ENCODE measurements around the gene KIF16B. TPM values are rescaled to one million over a fixed set of nuclear protein-coding genes. Genes with fewer than 3 reads are reported as not detected.

KIF16B gene
- total and polyA plus RNA-seq, 2 donors (not counting 3 experiments of a cell fraction or from before 2014, with no cell fraction given) = 2.9 to 8.8 TPM

DNA sequence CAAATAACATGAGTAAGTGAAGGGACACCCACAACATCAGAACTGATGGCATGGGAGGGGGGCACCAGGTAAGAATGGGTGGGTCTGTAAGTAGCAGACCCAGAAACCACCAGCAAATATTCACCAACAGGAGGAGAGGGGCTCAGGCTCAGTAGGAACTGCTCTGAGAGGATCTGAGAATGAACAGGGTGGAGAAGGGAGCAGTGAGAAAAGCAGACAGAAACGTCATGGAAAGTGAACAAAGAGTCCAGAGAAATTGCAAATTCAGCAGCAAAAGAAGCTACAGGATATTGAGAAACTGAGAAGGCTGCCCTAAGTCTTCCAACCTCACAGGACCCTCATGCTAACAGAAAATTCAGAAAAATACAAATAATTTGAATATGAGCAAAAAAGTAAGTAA lies 121.3 kb downstream of the KIF16B start:
- CTCF ChIA-PET = no interaction called here

More for the DNA sequence above, 121.3 kb downstream of the KIF16B start:
- Histone ChIP-seq H3K4me1 (ENCODE audit: control insufficient read depth, extremely low read depth, insufficient read depth, low read length) (no peaks in the 10 kb centered on the region), H3K9ac (replicated peaks; ENCODE audit: extremely low read depth, insufficient read depth, low read length) (no peak overlapping the region), H3K9me3 (replicated peaks; ENCODE audit: control insufficient read depth, insufficient read depth, low read length) (no peaks in the 10 kb centered on the region), H3K4me2 (ENCODE audit: insufficient read depth, low read length) (no peak overlapping the region), H2AFZ (ENCODE audit: low read depth, low read length) (no peak overlapping the region), H3K79me2 (ENCODE audit: control insufficient read depth, insufficient read depth, low read length) (no peaks in the 10 kb centered on the region), H3K36me3 (ENCODE audit: control insufficient read depth in 2 of 2, extremely low read depth in 1 of 2, insufficient read depth in 2 of 2, low read length in 2 of 2) (no peaks in the 10 kb centered on the region), H3K4me3 (replicated peaks in 1 of 3; ENCODE audit: insufficient read depth in 1 of 3, low read depth in 1 of 3, low read length in 3 of 3) (no peak overlapping the region), H3K27me3 (ENCODE audit: control insufficient read depth in 2 of 2, insufficient read depth in 2 of 2, low read length in 2 of 2) (no peaks in the 10 kb centered on the region), H3K9me1 (replicated peaks; ENCODE audit: control insufficient read depth, extremely low read depth, insufficient read depth, low read length) (no peaks in the 10 kb centered on the region), H4K20me1 (replicated peaks; ENCODE audit: control insufficient read depth, extremely low read depth, insufficient read depth, low read length) (no peaks in the 10 kb centered on the region), H3K27ac (ENCODE audit: insufficient read depth, low read depth, low read length) (no peak overlapping the region)
- intact Hi-C loops (cut with micrococcal nuclease) (loop anchor here (10.0 kb wide), 1 partner anchor 307 kb away; no protein-coding TSS in a partner anchor), dilution Hi-C loops (cut with MboI; ENCODE audit: extremely low pct_ligation_motif_present, low sequenced_read_pairs) (no loop called here)
- POLR2A ChIA-PET = no interaction called here
- no TSS peak for BruUV-seq (replicated peaks)
- TF ChIP-seq FOS (IDR thresholded peaks at IDR 0.05; ENCODE audit: borderline replicate concordance, insufficient read depth, low read length) (no peak), GATA2 (IDR thresholded peaks at IDR 0.05; ENCODE audit: insufficient read depth, insufficient read length, low read depth, low read length) (no peak), POLR2A (IDR thresholded peaks at IDR 0.05; ENCODE audit: low read depth, low read length) (no peak), JUN (IDR thresholded peaks at IDR 0.05; ENCODE audit: borderline replicate concordance, insufficient read depth, insufficient read length, low read depth) (no peak), MYC (IDR thresholded peaks at IDR 0.05; ENCODE audit: low read depth, low read length) (no peak), POLR2AphosphoS5 (IDR thresholded peaks at IDR 0.05; ENCODE audit: insufficient read depth, low read depth, low read length) (no peak), EZH2 (IDR thresholded peaks at IDR 0.05; ENCODE audit: borderline replicate concordance, low read depth, low read length, severe bottlenecking) (no peak)
- TF ChIP-seq, protein P1, sequence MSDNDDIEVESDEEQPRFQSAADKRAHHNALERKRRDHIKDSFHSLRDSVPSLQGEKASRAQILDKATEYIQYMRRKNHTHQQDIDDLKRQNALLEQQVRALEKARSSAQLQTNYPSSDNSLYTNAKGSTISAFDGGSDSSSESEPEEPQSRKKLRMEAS (IDR thresholded peaks at IDR 0.05; ENCODE audit: insufficient read depth, insufficient read length) = no peak
- TF ChIP-seq, protein P2, sequence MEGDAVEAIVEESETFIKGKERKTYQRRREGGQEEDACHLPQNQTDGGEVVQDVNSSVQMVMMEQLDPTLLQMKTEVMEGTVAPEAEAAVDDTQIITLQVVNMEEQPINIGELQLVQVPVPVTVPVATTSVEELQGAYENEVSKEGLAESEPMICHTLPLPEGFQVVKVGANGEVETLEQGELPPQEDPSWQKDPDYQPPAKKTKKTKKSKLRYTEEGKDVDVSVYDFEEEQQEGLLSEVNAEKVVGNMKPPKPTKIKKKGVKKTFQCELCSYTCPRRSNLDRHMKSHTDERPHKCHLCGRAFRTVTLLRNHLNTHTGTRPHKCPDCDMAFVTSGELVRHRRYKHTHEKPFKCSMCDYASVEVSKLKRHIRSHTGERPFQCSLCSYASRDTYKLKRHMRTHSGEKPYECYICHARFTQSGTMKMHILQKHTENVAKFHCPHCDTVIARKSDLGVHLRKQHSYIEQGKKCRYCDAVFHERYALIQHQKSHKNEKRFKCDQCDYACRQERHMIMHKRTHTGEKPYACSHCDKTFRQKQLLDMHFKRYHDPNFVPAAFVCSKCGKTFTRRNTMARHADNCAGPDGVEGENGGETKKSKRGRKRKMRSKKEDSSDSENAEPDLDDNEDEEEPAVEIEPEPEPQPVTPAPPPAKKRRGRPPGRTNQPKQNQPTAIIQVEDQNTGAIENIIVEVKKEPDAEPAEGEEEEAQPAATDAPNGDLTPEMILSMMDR (IDR thresholded peaks at IDR 0.05; ENCODE audit: extremely low read depth in 1 of 2, insufficient read depth in 1 of 2, low read depth in 1 of 2, low read length in 2 of 2) = no peak
- FAIRE-seq = no peak
- no peak for DNase-seq (ENCODE audit: low read depth, low spot score)
